GM13977 (cell line): ENCODE data around the gene EMP2.
A peak's percentile ranks its signal among the peaks of the same experiment; 100 is the strongest.

ENCODE experiments used
- DNase-seq: peaks from one replicate; pipeline ENCODE4 v3.0.0; 2012; ENCODE audit warnings: low spot score
- in situ Hi-C: fragments of 300-500 bp; cut with MboI; formaldehyde crosslinking; loops from one replicate; pipeline ENCODE4 v1.12.0; 2022; ENCODE audit warnings: low sequenced_read_pairs, low pct_unique_long_range_greater_than_20kb, mixed read lengths, inconsistent platforms; ENCODE audit not compliant: unreplicated experiment
- TF ChIP-seq, protein P1 (sequence below): IDR thresholded peaks from 2 replicates; pipeline ENCODE4 v1.5.1; 2012; ENCODE audit warnings: mild to moderate bottlenecking, control low read depth; ENCODE audit not compliant: insufficient read depth; ENCODE audit errors: extremely low read depth, missing control alignments

EMP2 gene

DNA sequence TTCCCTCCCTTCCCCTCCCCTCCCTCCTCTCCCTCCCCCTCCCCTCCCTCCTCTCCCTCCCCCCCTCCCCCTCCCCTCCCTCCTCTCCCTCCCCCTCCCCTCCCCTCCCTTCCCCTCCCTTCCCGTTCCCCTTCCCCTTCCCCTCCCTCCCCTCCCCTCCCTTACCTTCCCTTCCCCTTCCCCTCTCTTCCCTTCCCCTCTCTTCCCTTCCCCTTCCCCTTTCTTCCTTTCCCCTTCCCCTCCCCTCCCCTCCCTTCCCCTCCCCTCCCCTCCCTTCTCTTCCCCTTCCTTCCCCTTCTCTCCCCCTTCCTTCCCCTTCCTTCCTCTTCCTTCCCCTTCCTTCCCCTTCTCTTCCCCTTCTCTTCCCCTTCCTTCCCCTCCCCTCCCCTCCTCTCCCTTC lies 61.1 kb downstream of the EMP2 start:
- TF ChIP-seq, protein P1, sequence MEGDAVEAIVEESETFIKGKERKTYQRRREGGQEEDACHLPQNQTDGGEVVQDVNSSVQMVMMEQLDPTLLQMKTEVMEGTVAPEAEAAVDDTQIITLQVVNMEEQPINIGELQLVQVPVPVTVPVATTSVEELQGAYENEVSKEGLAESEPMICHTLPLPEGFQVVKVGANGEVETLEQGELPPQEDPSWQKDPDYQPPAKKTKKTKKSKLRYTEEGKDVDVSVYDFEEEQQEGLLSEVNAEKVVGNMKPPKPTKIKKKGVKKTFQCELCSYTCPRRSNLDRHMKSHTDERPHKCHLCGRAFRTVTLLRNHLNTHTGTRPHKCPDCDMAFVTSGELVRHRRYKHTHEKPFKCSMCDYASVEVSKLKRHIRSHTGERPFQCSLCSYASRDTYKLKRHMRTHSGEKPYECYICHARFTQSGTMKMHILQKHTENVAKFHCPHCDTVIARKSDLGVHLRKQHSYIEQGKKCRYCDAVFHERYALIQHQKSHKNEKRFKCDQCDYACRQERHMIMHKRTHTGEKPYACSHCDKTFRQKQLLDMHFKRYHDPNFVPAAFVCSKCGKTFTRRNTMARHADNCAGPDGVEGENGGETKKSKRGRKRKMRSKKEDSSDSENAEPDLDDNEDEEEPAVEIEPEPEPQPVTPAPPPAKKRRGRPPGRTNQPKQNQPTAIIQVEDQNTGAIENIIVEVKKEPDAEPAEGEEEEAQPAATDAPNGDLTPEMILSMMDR = no peak
- DNase-seq = no peak
- in situ Hi-C loops = loop anchor here (5.0 kb wide), 1 partner anchor 218 kb away; no protein-coding TSS in a partner anchor

DNA sequence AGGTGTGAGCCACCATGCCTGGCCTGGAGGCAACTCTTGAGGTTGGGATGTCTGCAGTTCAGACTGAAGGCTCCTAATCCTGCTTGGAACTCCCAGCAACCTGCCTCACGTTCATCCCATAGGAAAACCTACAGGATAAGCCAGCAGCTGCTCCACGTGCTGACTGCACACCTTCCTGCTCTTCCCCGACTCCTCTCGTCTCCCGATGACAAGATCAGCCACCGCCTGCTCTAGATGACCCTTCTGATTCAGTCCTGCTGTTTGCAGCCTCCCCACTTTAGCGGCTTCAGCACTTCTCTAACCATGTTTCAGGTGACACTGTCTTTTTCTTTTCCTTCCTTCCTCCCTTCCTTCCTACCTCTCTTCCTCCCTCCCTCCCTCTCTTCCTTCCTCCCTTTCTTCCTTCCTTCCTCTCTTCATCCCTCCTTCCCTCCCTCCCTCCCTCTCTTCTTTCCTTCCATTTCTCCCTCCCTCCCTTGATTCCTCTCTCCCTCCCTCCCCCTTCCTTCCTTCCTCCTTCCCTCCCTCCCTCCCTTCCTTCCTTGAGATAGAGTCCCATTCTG lies 61.8 kb downstream of the EMP2 start:
- DNase-seq = no peak
- TF ChIP-seq, protein P1 = no peak
- in situ Hi-C loops = loop anchor here (5.0 kb wide), 1 partner anchor 219 kb away; no protein-coding TSS in a partner anchor

DNA sequence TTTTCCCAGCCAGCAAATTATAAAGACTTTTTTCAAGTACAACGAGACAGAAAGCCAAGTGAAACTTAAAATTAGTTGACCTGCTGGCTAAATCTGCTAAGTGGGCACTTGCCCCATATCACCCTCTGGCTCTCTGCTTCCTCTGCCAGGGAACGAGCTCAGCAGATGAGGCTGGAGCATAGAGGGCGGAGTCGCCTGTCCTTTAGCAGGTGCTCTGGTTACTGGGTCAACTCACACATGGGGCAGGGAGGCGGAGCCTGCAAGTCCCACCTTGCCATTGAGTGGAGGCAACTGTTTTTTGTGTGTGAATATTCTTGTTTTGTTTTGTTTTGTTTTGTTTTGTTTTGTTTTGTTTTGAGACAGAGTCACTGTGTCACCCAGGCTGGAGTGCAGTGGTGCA lies 62.5 kb downstream of the EMP2 start:
- in situ Hi-C loops = loop anchor here (5.0 kb wide), 1 partner anchor 219 kb away; no protein-coding TSS in a partner anchor
- TF ChIP-seq, protein P1 = no peak
- DNase-seq = no peak

DNA sequence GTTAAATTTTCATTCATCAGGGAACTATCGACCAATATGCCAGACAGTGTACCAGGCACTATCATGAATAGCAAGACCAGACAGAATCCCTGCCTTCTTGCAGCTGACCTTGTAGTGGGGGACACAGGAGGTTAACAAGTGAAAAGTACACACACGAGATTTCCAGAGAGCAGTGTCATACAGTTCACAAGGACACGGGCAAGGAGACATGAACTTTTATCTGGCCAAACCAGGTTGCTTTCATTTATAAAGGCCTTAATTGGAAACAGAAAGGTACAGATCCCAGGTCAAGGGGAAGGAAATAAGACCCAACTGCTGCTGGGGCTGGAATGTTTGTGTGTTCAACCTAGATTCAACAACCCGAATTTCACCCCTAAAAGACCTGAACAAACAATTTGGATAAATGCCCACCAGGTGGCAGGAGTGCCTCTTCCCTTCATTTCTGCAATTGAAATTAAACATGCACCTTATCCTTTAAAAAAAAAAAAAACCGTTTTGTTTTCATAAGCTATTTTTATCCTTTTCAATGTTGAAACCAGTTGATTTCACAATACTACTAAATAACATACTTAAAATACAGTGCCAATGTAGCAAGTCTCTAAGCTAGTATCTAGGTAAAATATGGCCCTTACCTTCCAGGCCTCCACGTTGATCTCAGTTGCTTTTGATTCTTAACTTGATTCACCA lies 65.9 kb downstream of the EMP2 start:
- peak; percentile 70 for DNase-seq
- TF ChIP-seq, protein P1 = peak; percentile 64
- in situ Hi-C loops = loop anchor here (5.0 kb wide), 2 partner anchors 223 to 257 kb away; no protein-coding TSS in a partner anchor

DNA sequence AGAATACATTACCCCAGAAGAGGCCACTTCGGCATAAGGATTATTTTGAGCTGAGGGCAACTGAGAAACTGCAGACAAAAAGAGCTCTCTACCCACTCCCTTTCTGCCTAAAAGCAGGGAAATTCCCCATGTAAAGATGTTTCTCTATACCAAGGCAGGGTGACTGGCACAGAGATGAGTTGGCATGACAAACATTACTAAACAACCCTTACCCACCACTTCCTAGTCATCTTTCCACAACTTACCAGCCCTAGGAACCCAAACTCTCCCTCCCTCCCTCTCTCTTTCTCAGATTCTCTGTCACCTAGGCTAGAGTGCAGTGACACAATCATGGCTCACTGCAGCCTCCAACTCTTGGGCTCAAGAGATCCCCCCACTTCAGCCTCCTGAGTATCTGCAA lies 68.6 kb downstream of the EMP2 start:
- in situ Hi-C loops = loop anchor here (5.0 kb wide), 1 partner anchor 255 kb away; no protein-coding TSS in a partner anchor
- no peak for DNase-seq
- TF ChIP-seq, protein P1 = no peak

DNA sequence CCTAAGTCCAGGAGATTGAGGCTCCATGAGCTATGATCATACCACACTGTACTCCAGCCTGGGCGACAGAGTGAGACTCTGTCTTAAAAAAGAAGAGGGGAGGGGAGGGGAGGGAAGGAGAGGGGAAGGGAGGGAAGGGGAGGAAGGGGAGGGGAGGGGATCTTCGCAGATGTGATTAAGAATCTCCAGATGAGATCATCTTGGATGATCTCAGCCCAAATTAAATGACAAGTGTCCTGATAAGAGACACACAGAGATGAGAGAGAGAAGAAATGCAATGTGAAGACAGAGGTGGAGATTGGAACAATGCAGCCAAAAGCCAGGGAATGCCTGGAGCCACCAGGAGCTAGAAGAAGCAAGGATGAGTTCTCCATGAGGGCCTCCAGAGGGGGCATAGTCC lies 70.1 kb downstream of the EMP2 start:
- TF ChIP-seq, protein P1 = no peak
- in situ Hi-C loops = loop anchor here (5.0 kb wide), 1 partner anchor 253 kb away; no protein-coding TSS in a partner anchor

More for the DNA sequence above, 70.1 kb downstream of the EMP2 start:
- no peak for DNase-seq
